ENCODE data around the gene UBE2E3.
"Not testable (repeated sequence)": the region's sequence is repeated elsewhere in the genome, so short reads cannot be mapped to it uniquely, and the experiment has no call there.

The UBE2E3 gene

GRCh38 chr2:180980106-180980942 is at the start of gene UBE2E3:
Gene UBE2E3 (plus strand): TSS chr2:180980605. CDS start chr2:180982043, 1,438 bp downstream.
- peaks cover 39% of the 10 kb centered on the region for H3K4me1 ChIP-seq (ENCODE audit: control insufficient read depth, insufficient read depth, low read length, unreplicated experiment)
- peak within 1 kb of the TSS; percentile 81 for H2AFZ ChIP-seq (ENCODE audit: low read length, unreplicated experiment)
- H3K4me3 ChIP-seq (ENCODE audit: low read depth, low read length), result peak within 1 kb of the TSS; percentile 97
- peaks cover 13% of the 10 kb centered on the region for H3K36me3 ChIP-seq (ENCODE audit: insufficient read depth, low read length)
- no peaks in the 10 kb centered on the region for H3K27me3 ChIP-seq (ENCODE audit: insufficient read depth, low read length)
- H3K79me2 ChIP-seq (ENCODE audit: control insufficient read depth, insufficient read depth, low read length, unreplicated experiment), result peaks cover 38% of the 10 kb centered on the region
- H3K27ac ChIP-seq (ENCODE audit: low read depth, low read length), result peak within 1 kb of the TSS; percentile 34

GRCh38 chr2:180931841-180932240 is 48.6 kb upstream of the UBE2E3 start:
- H3K36me3 ChIP-seq (ENCODE audit: insufficient read depth, low read length), result no peaks in the 10 kb centered on the region
- H3K27ac ChIP-seq (ENCODE audit: low read depth, low read length), result no peak overlapping the region
- H3K4me3 ChIP-seq (ENCODE audit: low read depth, low read length), result no peak overlapping the region
- no peaks in the 10 kb centered on the region for H3K4me1 ChIP-seq (ENCODE audit: control insufficient read depth, insufficient read depth, low read length, unreplicated experiment)
- H2AFZ ChIP-seq (ENCODE audit: low read length, unreplicated experiment), result no peak overlapping the region
- no peaks in the 10 kb centered on the region for H3K27me3 ChIP-seq (ENCODE audit: insufficient read depth, low read length)
- no peaks in the 10 kb centered on the region for H3K79me2 ChIP-seq (ENCODE audit: control insufficient read depth, insufficient read depth, low read length, unreplicated experiment)

GRCh38 chr2:180933332-180933731 is 47.1 kb upstream of the UBE2E3 start:
- H3K4me3 ChIP-seq (ENCODE audit: low read depth, low read length), result no peak overlapping the region
- no peaks in the 10 kb centered on the region for H3K36me3 ChIP-seq (ENCODE audit: insufficient read depth, low read length)
- no peak overlapping the region for H3K27ac ChIP-seq (ENCODE audit: low read depth, low read length)
- H2AFZ ChIP-seq (ENCODE audit: low read length, unreplicated experiment), result no peak overlapping the region
- no peaks in the 10 kb centered on the region for H3K4me1 ChIP-seq (ENCODE audit: control insufficient read depth, insufficient read depth, low read length, unreplicated experiment)
- H3K27me3 ChIP-seq (ENCODE audit: insufficient read depth, low read length), result no peaks in the 10 kb centered on the region
- H3K79me2 ChIP-seq (ENCODE audit: control insufficient read depth, insufficient read depth, low read length, unreplicated experiment), result no peaks in the 10 kb centered on the region

GRCh38 chr2:180934911-180935310 is 45.5 kb upstream of the UBE2E3 start:
- no peaks in the 10 kb centered on the region for H3K4me1 ChIP-seq (ENCODE audit: control insufficient read depth, insufficient read depth, low read length, unreplicated experiment)
- H3K79me2 ChIP-seq (ENCODE audit: control insufficient read depth, insufficient read depth, low read length, unreplicated experiment), result no peaks in the 10 kb centered on the region
- H2AFZ ChIP-seq (ENCODE audit: low read length, unreplicated experiment), result no peak overlapping the region
- no peak overlapping the region for H3K27ac ChIP-seq (ENCODE audit: low read depth, low read length)
- H3K36me3 ChIP-seq (ENCODE audit: insufficient read depth, low read length), result no peaks in the 10 kb centered on the region
- H3K27me3 ChIP-seq (ENCODE audit: insufficient read depth, low read length), result no peaks in the 10 kb centered on the region
- H3K4me3 ChIP-seq (ENCODE audit: low read depth, low read length), result no peak overlapping the region

- not testable (repeated sequence) for H3K4me1 ChIP-seq (ENCODE audit: control insufficient read depth, insufficient read depth, low read length, unreplicated experiment); H3K36me3 ChIP-seq (ENCODE audit: insufficient read depth, low read length); H2AFZ ChIP-seq (ENCODE audit: low read length, unreplicated experiment); H3K27me3 ChIP-seq (ENCODE audit: insufficient read depth, low read length); H3K79me2 ChIP-seq (ENCODE audit: control insufficient read depth, insufficient read depth, low read length, unreplicated experiment); H3K27ac ChIP-seq (ENCODE audit: low read depth, low read length); H3K4me3 ChIP-seq (ENCODE audit: low read depth, low read length)
Observed at GRCh38 chr2:180937480-180937879, 42.9 kb upstream of the UBE2E3 start.

GRCh38 chr2:180938451-180938850 is 42.0 kb upstream of the UBE2E3 start:
- Histone ChIP-seq H3K27ac (ENCODE audit: low read depth, low read length) (no peak overlapping the region), H2AFZ (ENCODE audit: low read length, unreplicated experiment) (no peak overlapping the region), H3K4me3 (ENCODE audit: low read depth, low read length) (no peak overlapping the region), H3K4me1 (ENCODE audit: control insufficient read depth, insufficient read depth, low read length, unreplicated experiment) (no peaks in the 10 kb centered on the region), H3K79me2 (ENCODE audit: control insufficient read depth, insufficient read depth, low read length, unreplicated experiment) (no peaks in the 10 kb centered on the region), H3K27me3 (ENCODE audit: insufficient read depth, low read length) (no peaks in the 10 kb centered on the region), H3K36me3 (ENCODE audit: insufficient read depth, low read length) (no peaks in the 10 kb centered on the region)

GRCh38 chr2:180943275-180943674 is 37.1 kb upstream of the UBE2E3 start:
- Histone ChIP-seq H3K4me3 (ENCODE audit: low read depth, low read length) (no peak overlapping the region), H3K36me3 (ENCODE audit: insufficient read depth, low read length) (no peaks in the 10 kb centered on the region), H2AFZ (ENCODE audit: low read length, unreplicated experiment) (no peak overlapping the region), H3K27me3 (ENCODE audit: insufficient read depth, low read length) (no peaks in the 10 kb centered on the region), H3K79me2 (ENCODE audit: control insufficient read depth, insufficient read depth, low read length, unreplicated experiment) (no peaks in the 10 kb centered on the region), H3K27ac (ENCODE audit: low read depth, low read length) (no peak overlapping the region), H3K4me1 (ENCODE audit: control insufficient read depth, insufficient read depth, low read length, unreplicated experiment) (no peaks in the 10 kb centered on the region)

GRCh38 chr2:180944372-180944771 is 36.0 kb upstream of the UBE2E3 start:
- no peak overlapping the region for H3K27ac ChIP-seq (ENCODE audit: low read depth, low read length)
- no peaks in the 10 kb centered on the region for H3K27me3 ChIP-seq (ENCODE audit: insufficient read depth, low read length)
- H3K4me1 ChIP-seq (ENCODE audit: control insufficient read depth, insufficient read depth, low read length, unreplicated experiment), result no peaks in the 10 kb centered on the region
- no peaks in the 10 kb centered on the region for H3K79me2 ChIP-seq (ENCODE audit: control insufficient read depth, insufficient read depth, low read length, unreplicated experiment)
- H3K36me3 ChIP-seq (ENCODE audit: insufficient read depth, low read length), result no peaks in the 10 kb centered on the region
- no peak overlapping the region for H2AFZ ChIP-seq (ENCODE audit: low read length, unreplicated experiment)
- H3K4me3 ChIP-seq (ENCODE audit: low read depth, low read length), result no peak overlapping the region

GRCh38 chr2:180947208-180947689 is 33.2 kb upstream of the UBE2E3 start:
- H3K27me3 ChIP-seq (ENCODE audit: insufficient read depth, low read length), result no peaks in the 10 kb centered on the region
- no peak overlapping the region for H3K27ac ChIP-seq (ENCODE audit: low read depth, low read length)
- no peak overlapping the region for H2AFZ ChIP-seq (ENCODE audit: low read length, unreplicated experiment)
- H3K36me3 ChIP-seq (ENCODE audit: insufficient read depth, low read length), result no peaks in the 10 kb centered on the region
- no peaks in the 10 kb centered on the region for H3K4me1 ChIP-seq (ENCODE audit: control insufficient read depth, insufficient read depth, low read length, unreplicated experiment)
- H3K79me2 ChIP-seq (ENCODE audit: control insufficient read depth, insufficient read depth, low read length, unreplicated experiment), result no peaks in the 10 kb centered on the region
- no peak overlapping the region for H3K4me3 ChIP-seq (ENCODE audit: low read depth, low read length)

GRCh38 chr2:180949896-180950295 is 30.5 kb upstream of the UBE2E3 start:
- no peak overlapping the region for H3K27ac ChIP-seq (ENCODE audit: low read depth, low read length)
- H3K27me3 ChIP-seq (ENCODE audit: insufficient read depth, low read length), result no peaks in the 10 kb centered on the region
- H3K36me3 ChIP-seq (ENCODE audit: insufficient read depth, low read length), result no peaks in the 10 kb centered on the region
- H3K79me2 ChIP-seq (ENCODE audit: control insufficient read depth, insufficient read depth, low read length, unreplicated experiment), result no peaks in the 10 kb centered on the region
- H3K4me3 ChIP-seq (ENCODE audit: low read depth, low read length), result no peak overlapping the region
- H2AFZ ChIP-seq (ENCODE audit: low read length, unreplicated experiment), result no peak overlapping the region
- no peaks in the 10 kb centered on the region for H3K4me1 ChIP-seq (ENCODE audit: control insufficient read depth, insufficient read depth, low read length, unreplicated experiment)

- H3K79me2 ChIP-seq (ENCODE audit: control insufficient read depth, insufficient read depth, low read length, unreplicated experiment), result no peaks in the 10 kb centered on the region
- H3K27ac ChIP-seq (ENCODE audit: low read depth, low read length), result no peak overlapping the region
- no peaks in the 10 kb centered on the region for H3K27me3 ChIP-seq (ENCODE audit: insufficient read depth, low read length)
- no peak overlapping the region for H2AFZ ChIP-seq (ENCODE audit: low read length, unreplicated experiment)
- no peaks in the 10 kb centered on the region for H3K36me3 ChIP-seq (ENCODE audit: insufficient read depth, low read length)
- H3K4me3 ChIP-seq (ENCODE audit: low read depth, low read length), result no peak overlapping the region
- no peaks in the 10 kb centered on the region for H3K4me1 ChIP-seq (ENCODE audit: control insufficient read depth, insufficient read depth, low read length, unreplicated experiment)
Observed at GRCh38 chr2:180952082-180952481, 28.3 kb upstream of the UBE2E3 start.

All from ACC112 (cell line).